HG03469 (cell line): ENCODE measurements around the gene LRP2BP.

Source experiments
- ATAC-seq: cut with Tn5 transposase; IDR thresholded peaks from one replicate; pipeline ENCODE4 v1.9.1; 2021; ENCODE audit warnings: mild to moderate bottlenecking, moderate library complexity, moderate number of reproducible peaks; ENCODE audit not compliant: unreplicated experiment

Gene LRP2BP

DNA sequence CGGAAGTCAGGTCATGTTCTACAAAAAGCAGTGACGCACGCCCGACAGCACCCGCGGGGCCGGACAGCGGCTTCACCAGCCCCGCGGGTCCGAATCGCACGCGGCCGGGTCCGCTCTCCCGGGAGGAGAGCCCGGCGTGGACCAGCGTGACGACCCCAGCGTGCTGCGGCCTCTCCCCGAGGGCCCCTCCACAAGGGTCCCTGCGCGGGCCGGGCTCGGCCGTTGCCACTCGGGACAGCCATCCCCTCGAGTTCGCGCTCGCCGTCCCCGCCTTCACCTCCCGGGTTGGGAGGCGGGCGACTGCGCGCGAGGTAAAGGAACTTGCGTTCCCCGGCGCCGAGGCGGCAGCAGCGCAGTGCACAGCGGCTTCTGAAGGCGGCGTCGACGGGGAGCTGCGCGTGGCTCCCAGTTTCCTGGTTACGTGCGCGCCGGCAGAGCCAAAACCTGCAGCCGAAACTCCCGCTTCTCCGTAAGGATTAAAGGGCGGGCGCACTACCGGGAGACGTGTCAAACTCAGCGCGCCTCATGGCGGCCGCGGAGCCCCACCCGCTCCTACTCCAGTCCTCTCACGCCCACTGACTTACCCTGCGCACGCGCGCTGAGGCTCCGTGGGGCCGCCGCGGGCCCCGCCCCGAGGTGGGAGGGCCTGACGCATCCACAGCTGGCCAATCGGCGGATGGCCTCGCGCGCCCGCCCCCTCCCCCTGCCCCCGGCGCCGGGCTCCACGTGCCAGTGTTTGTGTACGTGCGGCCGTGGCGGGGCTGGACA is 416 bp upstream of the LRP2BP start:
- ATAC-seq: peak; percentile 61

DNA sequence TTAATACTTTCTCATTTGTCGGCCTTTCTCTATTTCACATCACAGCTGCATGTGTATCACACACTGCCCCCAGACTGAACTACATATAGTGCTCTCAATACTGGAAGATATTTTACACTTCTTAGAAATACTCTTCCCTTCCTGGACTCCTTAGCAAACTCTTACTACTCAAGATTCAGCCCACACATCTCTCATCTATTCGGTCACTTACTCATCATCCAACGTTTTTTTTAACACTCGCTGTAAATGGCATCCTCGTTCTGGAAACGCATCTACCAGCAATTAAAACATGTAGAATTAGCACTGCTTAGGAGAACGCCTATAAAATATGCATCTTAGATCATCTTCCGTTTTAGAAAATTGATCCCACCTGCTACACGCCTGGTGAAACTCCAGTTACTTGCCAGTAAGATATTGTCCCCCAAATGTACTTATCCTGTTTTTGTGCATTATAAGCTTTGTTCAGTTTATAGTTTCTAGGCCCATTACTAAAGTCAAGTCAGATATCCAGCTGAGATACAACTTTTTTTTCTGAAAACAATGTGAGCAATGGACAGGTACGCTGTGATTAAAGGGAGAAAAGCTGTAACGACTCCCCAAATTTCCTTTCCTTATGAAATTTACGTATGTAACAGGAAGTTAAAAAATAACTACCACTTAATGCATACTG is 1.0 kb downstream of the LRP2BP start:
- no peak for ATAC-seq

DNA sequence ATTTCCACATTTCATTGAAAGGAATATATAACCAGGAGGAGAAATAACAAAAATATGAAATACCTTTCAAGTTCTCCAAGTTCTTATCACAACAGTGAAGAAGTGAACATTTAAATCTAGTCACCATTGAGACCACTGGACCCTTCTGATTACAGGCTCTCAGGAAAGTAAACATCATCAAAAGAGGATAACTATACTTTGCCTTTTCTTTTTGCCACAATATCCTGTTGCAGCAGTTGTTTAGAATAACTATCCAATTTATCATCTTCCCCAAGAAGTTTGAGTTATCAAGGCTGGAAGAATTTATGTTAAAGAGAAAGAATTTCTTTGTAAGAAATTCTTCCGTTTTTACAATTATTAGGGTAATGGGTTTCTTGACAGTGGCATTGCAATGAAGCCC is 3.6 kb downstream of the LRP2BP start:
- no peak for ATAC-seq

DNA sequence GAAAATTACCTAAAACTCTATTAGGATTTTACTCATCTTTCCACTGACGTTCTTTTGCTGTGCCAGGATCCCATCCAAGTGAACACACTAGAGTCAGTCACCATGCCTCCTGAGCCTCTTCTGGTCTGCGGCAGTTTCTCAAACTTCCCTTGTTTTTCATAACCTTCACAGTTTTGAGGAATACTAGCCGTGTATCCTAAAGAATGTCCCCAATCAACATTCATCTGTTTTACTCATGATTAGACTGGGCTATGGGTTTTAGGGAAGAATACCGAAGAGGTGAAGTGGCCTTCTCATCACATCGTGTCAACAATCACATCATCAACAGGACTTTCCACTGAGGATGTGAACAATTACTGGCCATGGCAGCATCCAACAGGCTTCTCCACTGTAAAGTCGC is 4.8 kb downstream of the LRP2BP start:
- ATAC-seq: no peak

GRCh38 chr4:185387957-185388356 is 7.8 kb downstream of the LRP2BP start:
- no peak for ATAC-seq

DNA sequence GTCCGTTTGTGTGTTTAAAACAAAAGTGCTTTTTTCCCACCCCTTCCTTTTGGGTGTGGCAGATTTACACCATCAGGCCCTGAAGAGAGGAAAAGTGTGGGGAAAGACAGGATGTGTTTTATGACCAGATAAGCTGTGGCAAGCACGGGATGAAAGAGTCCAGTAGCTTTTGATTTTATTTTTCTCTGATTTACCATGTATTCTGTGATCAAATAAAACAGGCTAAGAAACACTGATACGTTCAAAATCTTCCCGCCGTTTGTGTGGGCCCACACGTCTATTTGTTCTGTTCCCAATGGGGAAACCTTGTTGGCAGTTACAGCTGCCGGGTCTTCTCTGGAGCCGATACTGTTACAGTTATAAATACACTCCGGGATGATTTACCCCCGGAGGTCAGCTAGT is 10.8 kb downstream of the LRP2BP start:
- ATAC-seq: no peak

GRCh38 chr4:185384061-185384460 is 11.7 kb downstream of the LRP2BP start:
- ATAC-seq: no peak

GRCh38 chr4:185383451-185383850 is 12.3 kb downstream of the LRP2BP start:
- ATAC-seq: no peak

- ATAC-seq: no peak
These were observed 13.0 kb downstream of the LRP2BP start for GRCh38 chr4:185382754-185383153.

GRCh38 chr4:185381288-185382196 is 14.2 kb downstream of the LRP2BP start:
- ATAC-seq: no peak

GRCh38 chr4:185380320-185380719 is 15.4 kb downstream of the LRP2BP start:
- ATAC-seq: no peak

GRCh38 chr4:185379326-185380295 is 16.1 kb downstream of the LRP2BP start:
- no peak for ATAC-seq

DNA sequence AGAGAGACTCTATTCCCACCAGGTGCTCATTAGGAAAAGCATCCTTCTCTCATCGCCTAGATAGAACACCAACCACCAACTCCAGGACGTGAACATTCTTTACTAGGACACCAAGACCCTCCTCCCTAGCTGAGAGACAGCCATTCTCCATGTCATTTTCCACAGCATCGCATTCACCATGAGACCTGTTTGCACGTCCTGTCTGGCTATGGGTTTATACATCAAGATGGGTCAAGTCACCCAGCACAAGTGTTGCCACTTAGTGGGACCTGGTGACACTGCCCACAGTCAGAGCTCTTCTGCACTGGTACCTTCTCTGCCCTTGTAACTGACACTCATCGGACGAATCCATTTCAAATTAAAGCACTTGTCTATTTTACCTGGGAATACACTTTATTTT is 17.5 kb downstream of the LRP2BP start:
- ATAC-seq: no peak

- ATAC-seq: no peak
These were observed 21.2 kb downstream of the LRP2BP start for GRCh38 chr4:185374573-185374972.

- ATAC-seq: no peak
These were observed 21.7 kb downstream of the LRP2BP start for GRCh38 chr4:185374027-185374426.

GRCh38 chr4:185371702-185372101 is 24.0 kb downstream of the LRP2BP start:
- no peak for ATAC-seq

- no peak for ATAC-seq
These were observed 25.3 kb downstream of the LRP2BP start for GRCh38 chr4:185370268-185370949.

GRCh38 chr4:185369731-185370130 is 26.0 kb downstream of the LRP2BP start:
- no peak for ATAC-seq

- ATAC-seq: no peak
These were observed 30.8 kb downstream of the LRP2BP start for GRCh38 chr4:185364886-185365285.

DNA sequence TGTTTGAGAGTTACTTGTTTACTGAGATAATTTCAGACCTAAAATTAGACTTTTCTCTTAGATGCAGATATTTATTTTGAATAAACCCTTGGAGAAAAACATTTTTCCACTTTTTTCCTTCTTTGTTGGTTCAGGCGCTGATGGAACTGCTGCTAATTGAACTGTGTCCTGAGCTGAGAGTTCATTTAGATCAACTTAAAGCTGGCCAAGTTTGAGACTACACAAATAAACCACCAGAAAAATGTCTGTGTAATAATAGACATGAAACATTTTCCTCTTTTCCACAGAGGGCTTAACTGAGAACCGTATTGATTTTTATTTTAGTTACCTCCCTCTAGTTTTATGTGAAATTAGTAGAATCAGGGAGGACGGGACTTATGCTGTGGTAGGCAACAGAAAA is 32.5 kb downstream of the LRP2BP start:
- no peak for ATAC-seq
